Cardiac muscle cell (in vitro differentiated cells and primary cell): ENCODE results near the gene CPA3. TPM values are rescaled to one million over a fixed set of nuclear protein-coding genes. Genes with fewer than 3 reads are reported as not detected.

Experiments used
- DNase-seq, 2 donors: peaks; one replicate each; pipeline versions ENCODE4 v3.0.0 to v3.0.0-alpha.2; 2010 to 2017; ENCODE audit warnings: low read depth in 1 of 2, low spot score in 1 of 2
- H3K27ac ChIP-seq: fragments of 200-600 bp; sonication (generic); 2 replicates; pipeline ENCODE4 v1.5.1; 2016
- H3K27me3 ChIP-seq: fragments of 200-600 bp; sonication (generic); 2 replicates; pipeline ENCODE4 v1.6.0; 2016; ENCODE audit warnings: control low read depth
- H3K36me3 ChIP-seq: fragments of 200-600 bp; sonication (generic); 2 replicates; pipeline ENCODE4 v1.5.1; 2016; ENCODE audit warnings: control low read depth
- H3K4me1 ChIP-seq: fragments of 200-600 bp; sonication (generic); 2 replicates; pipeline ENCODE4 v1.8.1; 2017; ENCODE audit warnings: low read depth, mild to moderate bottlenecking, mixed run types
- H3K4me3 ChIP-seq: fragments of 200-600 bp; sonication (generic); 2 replicates; pipeline ENCODE4 v1.5.1; 2016; ENCODE audit warnings: mild to moderate bottlenecking
- H3K9me3 ChIP-seq: fragments of 200-600 bp; sonication (generic); 2 replicates; pipeline ENCODE4 v1.5.1; 2017; ENCODE audit warnings: low read depth, mild to moderate bottlenecking, control low read depth
- polyA plus RNA-seq: library from polyadenylated mRNA; unstranded; fragments of >200 nt; fragmentation: Nextera tagmentation; extraction: Ambion mirVana; gene quantifications from 2 replicates; pipeline ENCODE4 v1.2.1, GENCODE V29; 2016
- total RNA-seq: library from RNA; depleted of rRNA; stranded (reverse); fragments of >200 nt; gene quantifications from 2 replicates; pipeline ENCODE4 v1.2.3, GENCODE V29; 2016
- TF ChIP-seq, protein P1 (sequence below): IDR thresholded peaks from 2 replicates; pipeline ENCODE4 v1.5.1; 2012; ENCODE audit warnings: low read depth, mild to moderate bottlenecking, low read length

The CPA3 gene
- total and polyA plus RNA-seq, 2 experiments from 2014 or later, result not detected

DNA sequence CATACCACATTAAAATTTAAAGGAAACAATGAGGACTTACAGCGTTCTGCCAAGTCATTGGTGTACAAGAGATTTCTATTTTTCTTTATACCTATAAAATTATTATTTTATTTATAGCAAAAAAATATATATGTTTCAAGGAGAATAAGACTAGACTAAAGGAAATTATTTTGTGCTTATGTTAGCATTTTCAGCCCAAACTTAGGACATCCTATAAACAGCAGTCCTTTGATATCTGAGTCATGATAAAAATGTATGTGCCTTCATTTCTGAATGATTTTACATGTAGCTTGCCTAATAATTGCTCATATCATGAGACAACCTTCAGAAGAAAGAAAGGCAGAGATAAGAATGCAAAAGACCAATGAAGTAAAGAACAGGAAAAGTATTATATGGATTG is 16.7 kb upstream of the CPA3 start:
- Histone ChIP-seq H3K9me3 (no peaks in the 10 kb centered on the region), H3K27ac (no peak overlapping the region), H3K36me3 (no peaks in the 10 kb centered on the region), H3K4me1 (no peaks in the 10 kb centered on the region), H3K27me3 (no peaks in the 10 kb centered on the region), H3K4me3 (no peak overlapping the region)
- no peak for DNase-seq
- TF ChIP-seq, protein P1, sequence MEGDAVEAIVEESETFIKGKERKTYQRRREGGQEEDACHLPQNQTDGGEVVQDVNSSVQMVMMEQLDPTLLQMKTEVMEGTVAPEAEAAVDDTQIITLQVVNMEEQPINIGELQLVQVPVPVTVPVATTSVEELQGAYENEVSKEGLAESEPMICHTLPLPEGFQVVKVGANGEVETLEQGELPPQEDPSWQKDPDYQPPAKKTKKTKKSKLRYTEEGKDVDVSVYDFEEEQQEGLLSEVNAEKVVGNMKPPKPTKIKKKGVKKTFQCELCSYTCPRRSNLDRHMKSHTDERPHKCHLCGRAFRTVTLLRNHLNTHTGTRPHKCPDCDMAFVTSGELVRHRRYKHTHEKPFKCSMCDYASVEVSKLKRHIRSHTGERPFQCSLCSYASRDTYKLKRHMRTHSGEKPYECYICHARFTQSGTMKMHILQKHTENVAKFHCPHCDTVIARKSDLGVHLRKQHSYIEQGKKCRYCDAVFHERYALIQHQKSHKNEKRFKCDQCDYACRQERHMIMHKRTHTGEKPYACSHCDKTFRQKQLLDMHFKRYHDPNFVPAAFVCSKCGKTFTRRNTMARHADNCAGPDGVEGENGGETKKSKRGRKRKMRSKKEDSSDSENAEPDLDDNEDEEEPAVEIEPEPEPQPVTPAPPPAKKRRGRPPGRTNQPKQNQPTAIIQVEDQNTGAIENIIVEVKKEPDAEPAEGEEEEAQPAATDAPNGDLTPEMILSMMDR, result no peak

DNA sequence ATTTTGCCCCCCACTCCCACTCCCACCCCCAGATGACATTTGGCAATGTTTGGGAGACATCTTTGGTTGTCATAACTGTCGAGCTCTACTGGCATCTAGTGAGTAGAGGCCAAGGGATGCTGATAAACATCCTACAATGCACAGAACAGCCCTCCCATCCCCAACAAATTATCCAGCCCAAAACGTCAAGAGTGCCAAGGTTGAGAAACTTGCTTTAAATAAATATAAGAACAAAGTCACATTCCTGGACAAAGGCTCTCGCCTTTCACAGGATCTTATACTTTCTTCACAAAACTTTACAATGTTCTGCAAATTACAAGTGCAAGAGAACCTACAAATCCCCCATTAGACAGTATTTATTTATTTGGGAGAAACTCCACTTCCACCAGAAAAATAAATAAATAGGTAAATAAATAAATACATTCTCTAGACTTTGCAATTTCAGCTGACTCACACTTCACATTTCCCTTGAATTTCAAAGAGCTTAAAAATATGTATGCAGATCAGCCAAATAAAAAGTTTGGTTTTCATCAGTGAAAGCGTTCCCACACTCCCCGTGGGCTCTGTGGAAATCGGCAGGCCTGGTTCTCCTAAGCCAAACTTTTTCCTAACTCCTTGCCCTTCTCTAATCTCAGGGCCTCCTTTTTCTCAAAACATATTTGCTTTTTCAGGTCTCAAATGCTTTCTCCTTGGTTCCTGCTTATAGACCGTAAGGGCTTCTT is 12.7 kb upstream of the CPA3 start:
- Histone ChIP-seq H3K4me3 (no peak overlapping the region), H3K27me3 (peaks cover 5% of the 10 kb centered on the region), H3K36me3 (no peaks in the 10 kb centered on the region), H3K4me1 (no peaks in the 10 kb centered on the region), H3K9me3 (no peaks in the 10 kb centered on the region), H3K27ac (no peak overlapping the region)
- DNase-seq, result no peak
- TF ChIP-seq, protein P1, result no peak

DNA sequence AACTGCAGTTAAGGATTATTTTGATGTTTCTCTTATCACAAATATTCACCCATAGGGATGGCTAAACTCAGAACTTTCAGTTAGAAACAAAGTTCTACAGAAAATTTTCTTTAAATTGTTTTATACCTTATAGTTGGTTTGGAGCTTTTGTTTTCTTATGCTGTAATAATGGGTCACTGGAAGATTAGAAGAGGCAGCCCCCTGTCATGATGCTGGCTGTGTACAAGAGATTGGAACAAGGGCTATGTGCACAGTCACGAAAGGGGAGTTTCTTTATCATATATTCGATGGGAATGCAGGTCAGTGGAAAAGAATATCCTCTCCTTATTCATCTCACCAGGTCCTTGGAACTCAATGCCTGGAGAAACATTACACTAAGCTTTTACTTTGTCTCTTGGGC is 12.0 kb upstream of the CPA3 start:
- Histone ChIP-seq H3K27me3 (peaks cover 7% of the 10 kb centered on the region), H3K4me3 (no peak overlapping the region), H3K4me1 (no peaks in the 10 kb centered on the region), H3K36me3 (no peaks in the 10 kb centered on the region), H3K9me3 (no peaks in the 10 kb centered on the region), H3K27ac (no peak overlapping the region)
- DNase-seq, result no peak
- TF ChIP-seq, protein P1, result no peak

DNA sequence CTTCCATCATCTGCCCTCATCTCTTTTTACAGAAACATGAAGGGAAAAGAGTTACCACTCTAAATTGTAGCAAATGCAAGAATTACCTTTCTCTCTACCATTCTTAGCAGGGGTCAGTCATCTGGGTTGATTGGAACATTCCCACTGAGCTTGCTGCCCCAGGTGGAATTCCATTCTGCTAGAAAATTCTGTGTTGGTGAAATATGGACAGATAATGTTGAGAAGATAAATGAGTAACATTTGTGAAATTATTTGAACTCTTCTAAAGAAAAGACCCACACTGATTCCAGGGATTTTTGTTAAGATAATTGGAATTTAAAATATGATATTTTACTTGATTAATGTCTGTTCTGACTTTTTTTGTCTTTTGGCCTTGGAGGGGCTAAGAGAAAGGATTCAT is 11.0 kb upstream of the CPA3 start:
- no peaks in the 10 kb centered on the region for H3K36me3 ChIP-seq
- no peak overlapping the region for H3K27ac ChIP-seq
- TF ChIP-seq, protein P1, result no peak
- no peak overlapping the region for H3K4me3 ChIP-seq
- H3K4me1 ChIP-seq, result no peaks in the 10 kb centered on the region
- peaks cover 7% of the 10 kb centered on the region for H3K27me3 ChIP-seq
- no peak for DNase-seq
- H3K9me3 ChIP-seq, result no peaks in the 10 kb centered on the region

DNA sequence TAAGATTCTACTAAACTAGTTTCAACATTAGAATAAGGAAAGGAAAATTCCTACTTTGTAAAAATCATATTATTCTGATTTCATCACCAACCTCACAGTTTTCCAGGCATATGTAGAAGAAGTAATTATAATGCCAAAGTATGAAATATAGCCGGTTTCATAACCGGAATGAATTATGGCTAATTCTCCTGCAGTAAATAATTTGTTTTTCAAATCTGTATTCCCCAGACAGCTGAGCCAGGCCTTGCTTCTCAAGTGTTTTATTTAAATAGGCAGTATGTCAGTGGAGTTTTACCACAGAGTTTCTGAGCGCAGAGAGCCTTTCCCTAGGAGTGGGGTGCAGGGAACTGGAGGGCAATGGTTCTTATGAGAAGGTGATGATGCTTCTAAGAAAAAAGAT is 8.7 kb upstream of the CPA3 start:
- H3K27me3 ChIP-seq, result peaks cover 22% of the 10 kb centered on the region
- DNase-seq, result no peak
- H3K9me3 ChIP-seq, result no peaks in the 10 kb centered on the region
- H3K36me3 ChIP-seq, result no peaks in the 10 kb centered on the region
- no peak overlapping the region for H3K27ac ChIP-seq
- no peaks in the 10 kb centered on the region for H3K4me1 ChIP-seq
- H3K4me3 ChIP-seq, result no peak overlapping the region
- TF ChIP-seq, protein P1, result no peak
